ENCODE measurements around the gene C8A.
A peak's percentile ranks its signal among the peaks of the same experiment; 100 is the strongest.

C8A gene

GRCh38 chr1:56838759-56839158 lies 15.8 kb upstream of the C8A start:
- peak; percentile 53 for DNase-seq

GRCh38 chr1:56843544-56843943 lies 11.1 kb upstream of the C8A start:
- DNase-seq: no peak

- DNase-seq: no peak
These were observed 10.0 kb upstream of the C8A start for GRCh38 chr1:56844545-56845136.

GRCh38 chr1:56845343-56845742 lies 9.3 kb upstream of the C8A start:
- no peak for DNase-seq

- no peak for DNase-seq
These were observed 4.8 kb upstream of the C8A start for GRCh38 chr1:56849750-56850149.

- no peak for DNase-seq
These were observed 4.2 kb upstream of the C8A start for GRCh38 chr1:56850411-56850810.

- DNase-seq: no peak
These were observed 3.7 kb upstream of the C8A start for GRCh38 chr1:56850922-56851321.

- no peak for DNase-seq
These were observed 2.1 kb upstream of the C8A start for GRCh38 chr1:56852476-56852875.

GRCh38 chr1:56855190-56855589 lies 593 bp downstream of the C8A start:
- DNase-seq: no peak

- DNase-seq: no peak
These were observed 1.6 kb downstream of the C8A start for GRCh38 chr1:56856186-56856585.

GRCh38 chr1:56859287-56859686 lies 4.7 kb downstream of the C8A start:
- no peak for DNase-seq

GRCh38 chr1:56863265-56863992 lies 8.8 kb downstream of the C8A start:
- DNase-seq: no peak

- peak; percentile 9 for DNase-seq
These were observed 9.8 kb downstream of the C8A start for GRCh38 chr1:56864430-56864829.

GRCh38 chr1:56866656-56867055 lies 12.1 kb downstream of the C8A start:
- DNase-seq: peak; percentile 90

GRCh38 chr1:56867491-56867890 lies 12.9 kb downstream of the C8A start:
- no peak for DNase-seq

- DNase-seq: no peak
These were observed 14.2 kb downstream of the C8A start for GRCh38 chr1:56868761-56869160.

GRCh38 chr1:56872597-56872996 lies 18.0 kb downstream of the C8A start:
- peak; percentile 31 for DNase-seq

- no peak for DNase-seq
These were observed 18.6 kb downstream of the C8A start for GRCh38 chr1:56873213-56873612.

- no peak for DNase-seq
These were observed 20.1 kb downstream of the C8A start for GRCh38 chr1:56874689-56875088.

GRCh38 chr1:56877973-56878372 lies 23.4 kb downstream of the C8A start:
- no peak for DNase-seq

GRCh38 chr1:56880774-56881173 lies 26.2 kb downstream of the C8A start:
- no peak for DNase-seq

- DNase-seq: no peak
These were observed 26.8 kb downstream of the C8A start for GRCh38 chr1:56881417-56881816.

- no peak for DNase-seq
These were observed 35.6 kb downstream of the C8A start for GRCh38 chr1:56890229-56890628.

- DNase-seq: no peak
These were observed 39.4 kb downstream of the C8A start for GRCh38 chr1:56894014-56894413.

All from EL (cell line).